Astrocyte of the spinal cord (primary cell): ENCODE measurements around the gene IFT88.
"Not testable (repeated sequence)": the region's sequence is repeated elsewhere in the genome, so short reads cannot be mapped to it uniquely, and the experiment has no call there.

Experiments used
- DNase-seq: peaks from one replicate; pipeline ENCODE4 v3.0.0; 2011; ENCODE audit warnings: low read depth, low spot score
- H3K4me3 ChIP-seq: 2 replicates; pipeline ENCODE4 v1.5.1; 2011; ENCODE audit warnings: low read depth, mild to moderate bottlenecking, low read length, moderate library complexity
- CTCF ChIP-seq: IDR thresholded peaks from 2 replicates; pipeline ENCODE4 v1.5.1; 2012; ENCODE audit warnings: low read depth, mild to moderate bottlenecking, low read length, inconsistent platforms
- in situ Hi-C: cut with HindIII; loops from 2 replicates; pipeline ENCODE4 v1.10.0; 2017; ENCODE audit warnings: low sequenced_read_pairs

The IFT88 gene

GRCh38 chr13:20680416-20681080 is 113.6 kb downstream of the IFT88 start:
- TF ChIP-seq CTCF, result no peak
- no peak for DNase-seq
- no peak overlapping the region for H3K4me3 ChIP-seq
- in situ Hi-C loops, result no loop called here

- H3K4me3 ChIP-seq, in situ Hi-C loops: not testable (repeated sequence)
- DNase-seq, result peak; percentile 83
Observed at GRCh38 chr13:20681481-20681880, 114.5 kb downstream of the IFT88 start.

- H3K4me3 ChIP-seq, result no peak overlapping the region
- no peak for TF ChIP-seq CTCF
- in situ Hi-C loops, result no loop called here
- DNase-seq, result no peak
Observed at GRCh38 chr13:20682061-20682460, 115.1 kb downstream of the IFT88 start.

GRCh38 chr13:20684041-20684440 is 117.1 kb downstream of the IFT88 start:
- no peak overlapping the region for H3K4me3 ChIP-seq
- DNase-seq, result no peak
- in situ Hi-C loops, result no loop called here
- TF ChIP-seq CTCF, result no peak

- in situ Hi-C loops, result no loop called here
- no peak for DNase-seq
- H3K4me3 ChIP-seq, result no peak overlapping the region
- TF ChIP-seq CTCF, result no peak
Observed at GRCh38 chr13:20684546-20684945, 117.6 kb downstream of the IFT88 start.

GRCh38 chr13:20685092-20685491 is 118.1 kb downstream of the IFT88 start:
- in situ Hi-C loops, result no loop called here
- H3K4me3 ChIP-seq, result no peak overlapping the region
- TF ChIP-seq CTCF, result no peak
- no peak for DNase-seq

- H3K4me3 ChIP-seq, result no peak overlapping the region
- no peak for TF ChIP-seq CTCF
- DNase-seq, result no peak
- in situ Hi-C loops, result no loop called here
Observed at GRCh38 chr13:20686167-20686566, 119.2 kb downstream of the IFT88 start.
